NK-92 (cell line): Measurements from ENCODE around the gene UNC13B.

ENCODE experiments used
- DNase-seq: peaks from one replicate; lab custom pipeline; 2025; ENCODE audit not compliant: unreplicated experiment; lab: John Stamatoyannopoulos, UW

Gene UNC13B

GRCh38 chr9:35318741-35319140, 156.9 kb downstream of the UNC13B start:
- no peak for DNase-seq

- DNase-seq = no peak
Measured at GRCh38 chr9:35322075-35322885, 160.5 kb downstream of the UNC13B start.

- no peak for DNase-seq
Measured at GRCh38 chr9:35324966-35325365, 163.2 kb downstream of the UNC13B start.

GRCh38 chr9:35333551-35333950, 171.7 kb downstream of the UNC13B start:
- DNase-seq = no peak

GRCh38 chr9:35335164-35335563, 173.4 kb downstream of the UNC13B start:
- no peak for DNase-seq

GRCh38 chr9:35338086-35338485, 176.3 kb downstream of the UNC13B start:
- DNase-seq = no peak

GRCh38 chr9:35338561-35339274, 176.9 kb downstream of the UNC13B start:
- DNase-seq = no peak

- DNase-seq = no peak
Measured at GRCh38 chr9:35340046-35340445, 178.2 kb downstream of the UNC13B start.

- DNase-seq = no peak
Measured at GRCh38 chr9:35341021-35341420, 179.2 kb downstream of the UNC13B start.

- no peak for DNase-seq
Measured at GRCh38 chr9:35341585-35341984, 179.8 kb downstream of the UNC13B start.

GRCh38 chr9:35342221-35342958, 180.6 kb downstream of the UNC13B start:
- DNase-seq = no peak

GRCh38 chr9:35348109-35348508, 186.3 kb downstream of the UNC13B start:
- DNase-seq = no peak

- no peak for DNase-seq
Measured at GRCh38 chr9:35349287-35349990, 187.6 kb downstream of the UNC13B start.

- DNase-seq = no peak
Measured at GRCh38 chr9:35350212-35350611, 188.4 kb downstream of the UNC13B start.

GRCh38 chr9:35350827-35351549, 189.2 kb downstream of the UNC13B start:
- no peak for DNase-seq

- no peak for DNase-seq
Measured at GRCh38 chr9:35353731-35354365, 192.0 kb downstream of the UNC13B start.

- DNase-seq = no peak
Measured at GRCh38 chr9:35355939-35356338, 194.1 kb downstream of the UNC13B start.

GRCh38 chr9:35357116-35357515, 195.3 kb downstream of the UNC13B start:
- no peak for DNase-seq

GRCh38 chr9:35357826-35358225, 196.0 kb downstream of the UNC13B start:
- DNase-seq = no peak
